IMR-90 (cell line): ENCODE measurements around the gene PLEKHA4.
"Not testable (repeated sequence)": the region's sequence is repeated elsewhere in the genome, so short reads cannot be mapped to it uniquely, and the experiment has no call there.

Experiments
- CEBPB ChIP-seq: IDR thresholded peaks from 2 replicates; pipeline ENCODE4 v1.6.1; 2012; ENCODE audit warnings: low read depth, low read length, improper control_type of control experiment
- CTCF ChIP-seq: conservative IDR thresholded peaks from 2 replicates; pipeline ENCODE4 v1.5.1; 2012; ENCODE audit warnings: mild to moderate bottlenecking, low read depth, low read length, improper control_type of control experiment

GRCh38 chr19:48876043-48876981 is 7.9 kb upstream of the PLEKHA4 start:
- not testable (repeated sequence) for TF ChIP-seq CTCF, CEBPB
